Ascending aorta (tissue), 2 donors: ENCODE results near the gene NLGN1. TPM values are rescaled to one million over a fixed set of nuclear protein-coding genes. Genes with fewer than 3 reads are reported as not detected.

Experiments used
- DNase-seq, 2 donors: peaks; one replicate each; pipeline ENCODE4 v3.0.0-alpha.2; 2019; ENCODE audit warnings: low spot score in 2 of 2
- H3K27ac ChIP-seq, 2 donors: fragments of 200-600 bp; sonication (generic); one replicate each; pipeline ENCODE4 v1.5.1; 2016 to 2017; ENCODE audit warnings: mild to moderate bottlenecking in 1 of 2
- H3K27me3 ChIP-seq: fragments of 200-600 bp; sonication (generic); one replicate; pipeline ENCODE4 v1.5.1; 2017
- H3K36me3 ChIP-seq, 2 donors: fragments of 200-600 bp; sonication (generic); one replicate each; pipeline ENCODE4 v1.5.1; 2016
- H3K4me1 ChIP-seq, 2 donors: fragments of 200-600 bp; sonication (generic); one replicate each; pipeline ENCODE4 v1.5.1; 2016 to 2017; ENCODE audit warnings: mild to moderate bottlenecking in 1 of 2
- H3K4me3 ChIP-seq, 2 donors: fragments of 200-600 bp; sonication (generic); one replicate each; pipeline ENCODE4 v1.5.1; 2016 to 2017; ENCODE audit warnings: mild to moderate bottlenecking in 1 of 2
- H3K9me3 ChIP-seq, 2 donors: fragments of 200-600 bp; sonication (generic); one replicate each; pipeline ENCODE4 v1.5.1; 2016
- intact Hi-C: fragments of 100-400 bp; cut with DNase I; formaldehyde crosslinking; loops from one replicate; pipeline ENCODE4 v1.15.1; 2023
- total RNA-seq: library from RNA; depleted of rRNA; stranded (reverse); fragments of >200 nt; gene quantifications from one replicate; pipeline ENCODE4 v1.1.0, GENCODE V29; 2016
- TF ChIP-seq, protein P1 (sequence below), 3 experiments: fragments of 200-600 bp in 2 of 3; fragments of 450-650 bp in 1 of 3; sonication (generic) in 2 of 3; IDR thresholded peaks; one replicate each; pipeline ENCODE4 v1.5.1; 2016 to 2019; ENCODE audit warnings: antibody characterized with exemption in 3 of 3, mild to moderate bottlenecking in 1 of 3, moderate library complexity in 1 of 3

The NLGN1 gene
- total RNA-seq, 1 donor from 2014 or later: 5.2 TPM

DNA sequence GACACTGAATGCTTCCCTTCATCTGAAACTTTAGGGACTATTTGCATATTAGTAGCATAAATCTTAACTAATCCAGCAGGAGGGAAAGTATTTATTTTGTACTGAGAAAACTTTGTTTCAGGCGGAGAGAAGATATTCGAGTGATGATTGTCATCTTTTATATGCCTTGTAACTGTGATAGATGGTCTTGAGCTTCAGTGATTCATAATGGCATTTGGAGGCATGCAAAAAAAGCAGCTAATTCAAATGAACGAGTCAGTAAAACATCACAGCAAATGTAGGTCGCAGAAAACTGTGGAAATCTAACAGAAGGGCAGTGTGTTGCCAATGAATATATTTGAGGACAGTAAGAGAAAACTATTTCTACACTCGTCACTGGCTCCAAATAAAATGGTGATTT, 817.9 kb downstream of the NLGN1 start:
- intact Hi-C loops: no loop called here
- Histone ChIP-seq H3K4me3 (no peak overlapping the region), H3K36me3 (no peaks in the 10 kb centered on the region), H3K4me1 (peaks cover 0 to 2% of the 10 kb centered on the region in 2 donors), H3K27ac (no peak overlapping the region), H3K9me3 (no peaks in the 10 kb centered on the region), H3K27me3 (no peaks in the 10 kb centered on the region)
- no peak for DNase-seq
- TF ChIP-seq, protein P1, sequence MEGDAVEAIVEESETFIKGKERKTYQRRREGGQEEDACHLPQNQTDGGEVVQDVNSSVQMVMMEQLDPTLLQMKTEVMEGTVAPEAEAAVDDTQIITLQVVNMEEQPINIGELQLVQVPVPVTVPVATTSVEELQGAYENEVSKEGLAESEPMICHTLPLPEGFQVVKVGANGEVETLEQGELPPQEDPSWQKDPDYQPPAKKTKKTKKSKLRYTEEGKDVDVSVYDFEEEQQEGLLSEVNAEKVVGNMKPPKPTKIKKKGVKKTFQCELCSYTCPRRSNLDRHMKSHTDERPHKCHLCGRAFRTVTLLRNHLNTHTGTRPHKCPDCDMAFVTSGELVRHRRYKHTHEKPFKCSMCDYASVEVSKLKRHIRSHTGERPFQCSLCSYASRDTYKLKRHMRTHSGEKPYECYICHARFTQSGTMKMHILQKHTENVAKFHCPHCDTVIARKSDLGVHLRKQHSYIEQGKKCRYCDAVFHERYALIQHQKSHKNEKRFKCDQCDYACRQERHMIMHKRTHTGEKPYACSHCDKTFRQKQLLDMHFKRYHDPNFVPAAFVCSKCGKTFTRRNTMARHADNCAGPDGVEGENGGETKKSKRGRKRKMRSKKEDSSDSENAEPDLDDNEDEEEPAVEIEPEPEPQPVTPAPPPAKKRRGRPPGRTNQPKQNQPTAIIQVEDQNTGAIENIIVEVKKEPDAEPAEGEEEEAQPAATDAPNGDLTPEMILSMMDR (IDR thresholded peaks at IDR 0.05): no peak

DNA sequence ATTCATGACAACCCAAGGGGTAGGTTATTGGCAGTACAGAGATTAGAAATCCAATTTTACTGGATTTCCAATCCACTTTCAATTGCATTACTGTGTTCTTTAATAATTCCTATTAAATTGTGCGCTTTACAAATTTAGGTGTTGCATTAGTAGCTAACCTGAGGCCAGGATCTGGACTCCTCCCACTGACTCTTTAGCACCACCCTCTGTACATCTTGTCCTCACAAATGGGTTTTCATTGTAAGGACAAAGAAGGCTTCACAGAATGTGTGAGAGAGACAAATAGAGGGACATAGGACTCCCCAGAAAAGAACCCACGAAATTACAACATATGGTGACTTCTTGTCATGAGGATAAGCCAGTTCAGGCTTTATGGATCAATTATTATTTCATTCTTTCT, 818.5 kb downstream of the NLGN1 start:
- Histone ChIP-seq H3K4me1 (peaks cover 0 to 2% of the 10 kb centered on the region in 2 donors), H3K27me3 (no peaks in the 10 kb centered on the region), H3K4me3 (no peak overlapping the region), H3K36me3 (no peaks in the 10 kb centered on the region), H3K27ac (no peak overlapping the region), H3K9me3 (no peaks in the 10 kb centered on the region)
- no peak for DNase-seq
- TF ChIP-seq, protein P1 (IDR thresholded peaks at IDR 0.05): no peak
- intact Hi-C loops: no loop called here

DNA sequence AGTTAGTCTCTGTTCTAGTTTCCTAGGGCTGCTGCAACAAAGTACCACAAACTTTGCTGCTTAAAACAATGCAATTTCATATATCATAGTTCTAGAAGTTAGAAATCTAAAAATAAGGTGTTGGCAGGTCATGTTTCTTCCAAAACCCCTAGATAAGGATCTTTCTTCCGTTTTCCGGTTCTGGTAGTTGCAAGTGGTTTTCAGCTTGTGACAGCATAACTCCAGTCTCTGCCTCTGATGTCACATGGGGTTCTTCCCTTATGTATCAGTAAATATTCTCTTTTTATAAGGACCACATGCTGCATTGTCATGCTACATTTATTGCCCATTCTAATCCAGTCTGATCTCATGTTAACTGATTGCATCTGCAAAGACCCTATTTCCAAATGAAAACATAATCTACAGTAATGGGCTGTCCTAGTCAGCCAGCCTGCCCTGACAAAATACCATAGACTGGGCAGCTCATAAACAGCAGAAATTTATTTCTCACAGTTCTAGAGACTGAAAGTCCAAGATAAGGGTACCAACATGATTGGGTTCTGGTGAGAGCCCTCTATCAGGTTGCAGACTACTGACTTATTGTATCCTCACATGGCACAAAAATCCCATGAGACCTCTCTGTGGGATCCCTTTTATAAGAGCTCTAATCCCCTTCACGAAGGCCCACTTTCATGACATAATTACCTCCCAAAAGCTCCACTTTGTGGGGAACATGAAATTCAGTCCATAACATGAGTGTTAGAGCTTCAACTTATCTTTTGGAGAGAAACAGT, 819.6 kb downstream of the NLGN1 start:
- no peaks in the 10 kb centered on the region for H3K36me3 ChIP-seq
- peaks cover 0 to 2% of the 10 kb centered on the region in 2 donors for H3K4me1 ChIP-seq
- H3K27me3 ChIP-seq: no peaks in the 10 kb centered on the region
- TF ChIP-seq, protein P1 (IDR thresholded peaks at IDR 0.05): no peak
- no peak overlapping the region for H3K27ac ChIP-seq
- H3K4me3 ChIP-seq: no peak overlapping the region
- H3K9me3 ChIP-seq: no peaks in the 10 kb centered on the region
- intact Hi-C loops: no loop called here
- DNase-seq: no peak

DNA sequence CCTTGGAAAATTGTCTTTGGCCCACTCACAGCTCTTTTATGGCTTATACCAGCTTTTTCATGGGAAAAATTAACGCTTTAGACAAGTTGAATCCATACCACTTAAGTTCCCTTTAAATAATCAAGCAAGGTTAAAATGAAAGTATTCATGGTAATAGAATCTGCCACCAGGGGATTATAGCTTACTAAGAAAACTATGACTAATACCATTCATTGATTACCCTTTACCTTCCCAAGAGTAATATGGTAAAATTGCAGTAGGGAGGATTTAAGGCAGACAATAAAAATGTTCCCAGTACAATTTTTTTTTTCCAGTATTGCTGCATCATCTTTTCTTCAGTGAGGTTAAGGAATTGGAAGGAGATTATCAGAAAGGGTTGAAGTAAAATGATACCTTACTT, 820.5 kb downstream of the NLGN1 start:
- Histone ChIP-seq H3K4me1 (peaks cover 0 to 2% of the 10 kb centered on the region in 2 donors), H3K4me3 (no peak overlapping the region), H3K27ac (no peak overlapping the region), H3K27me3 (no peaks in the 10 kb centered on the region), H3K36me3 (no peaks in the 10 kb centered on the region), H3K9me3 (no peaks in the 10 kb centered on the region)
- intact Hi-C loops: no loop called here
- no peak for DNase-seq
- TF ChIP-seq, protein P1 (IDR thresholded peaks at IDR 0.05): no peak

DNA sequence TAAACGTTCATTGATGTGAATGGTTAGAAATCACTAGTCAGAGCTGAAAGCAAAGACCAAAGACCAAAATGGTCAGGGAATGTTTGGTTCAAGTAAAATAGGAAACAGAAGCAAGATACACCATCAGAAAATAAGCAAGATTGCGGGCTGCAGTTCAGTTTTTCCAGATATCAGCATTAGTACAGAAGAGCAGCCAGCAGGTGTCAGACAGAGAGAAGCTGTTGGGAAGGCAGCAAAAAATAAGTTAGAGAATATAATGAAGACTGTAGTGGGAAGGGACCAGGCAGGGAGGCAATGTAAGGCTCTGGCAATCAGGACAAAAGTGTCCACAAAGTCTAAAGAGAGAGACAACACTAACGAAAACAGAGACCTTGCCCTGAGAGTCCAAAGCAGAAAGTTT, 822.2 kb downstream of the NLGN1 start:
- H3K27ac ChIP-seq: no peak overlapping the region
- H3K27me3 ChIP-seq: no peaks in the 10 kb centered on the region
- intact Hi-C loops: no loop called here
- no peaks in the 10 kb centered on the region for H3K36me3 ChIP-seq
- TF ChIP-seq, protein P1 (IDR thresholded peaks at IDR 0.05): peak in 1 of 3 experiments; percentile 8
- no peak for DNase-seq
- H3K4me1 ChIP-seq: peaks cover 0 to 2% of the 10 kb centered on the region in 2 donors
- no peaks in the 10 kb centered on the region for H3K9me3 ChIP-seq
- H3K4me3 ChIP-seq: no peak overlapping the region
